Muscle layer of colon (tissue), 2 donors: ENCODE results near the gene CACTIN.
"Not testable (repeated sequence)": the region's sequence is repeated elsewhere in the genome, so short reads cannot be mapped to it uniquely, and the experiment has no call there.

Source experiments
- H3K27ac ChIP-seq: one replicate; pipeline ENCODE4 v1.7.0; 2013; ENCODE audit warnings: low read depth, mild to moderate bottlenecking, low read length, moderate library complexity
- H3K27me3 ChIP-seq, 2 donors: one replicate each; pipeline ENCODE4 v1.7.0; 2013; ENCODE audit warnings: low read length in 2 of 2, mild to moderate bottlenecking in 2 of 2; ENCODE audit not compliant: insufficient read depth in 2 of 2, control insufficient read depth in 1 of 2
- H3K36me3 ChIP-seq: one replicate; pipeline ENCODE4 v1.7.0; 2013; ENCODE audit warnings: mild to moderate bottlenecking, low read length; ENCODE audit not compliant: insufficient read depth
- H3K4me1 ChIP-seq: one replicate; pipeline ENCODE4 v1.7.0; 2013; ENCODE audit warnings: mild to moderate bottlenecking, low read length; ENCODE audit not compliant: insufficient read depth
- H3K4me3 ChIP-seq, 2 donors: one replicate each; pipeline ENCODE4 v1.7.0; 2013; ENCODE audit warnings: low read length in 2 of 2, low read depth in 1 of 2, mild to moderate bottlenecking in 1 of 2, moderate library complexity in 1 of 2
- H3K9ac ChIP-seq: one replicate; pipeline ENCODE4 v1.7.0; 2013; ENCODE audit warnings: low read length
- H3K9me3 ChIP-seq: one replicate; pipeline ENCODE4 v1.7.0; 2013; ENCODE audit warnings: mild to moderate bottlenecking, low read length
- donor health status: abdominal sarcoma.
- donor health status: Adenocarcinoma of cecum.

The CACTIN gene

GRCh38 chr19:3653081-3653795 lies 26.6 kb upstream of the CACTIN start:
- Histone ChIP-seq H3K36me3 (peaks cover 60% of the 10 kb centered on the region), H3K9ac (no peak overlapping the region), H3K27me3 (no peaks in the 10 kb centered on the region), H3K27ac (no peak overlapping the region), H3K4me3 (no peak overlapping the region), H3K4me1 (no peaks in the 10 kb centered on the region), H3K9me3 (no peaks in the 10 kb centered on the region)

GRCh38 chr19:3652422-3652821 lies 25.8 kb upstream of the CACTIN start:
- Histone ChIP-seq H3K4me3 (no peak overlapping the region), H3K27ac (no peak overlapping the region), H3K9ac (no peak overlapping the region), H3K4me1 (no peaks in the 10 kb centered on the region), H3K9me3 (no peaks in the 10 kb centered on the region), H3K27me3 (no peaks in the 10 kb centered on the region), H3K36me3 (peaks cover 54% of the 10 kb centered on the region)

GRCh38 chr19:3651684-3652083 lies 25.1 kb upstream of the CACTIN start:
- Histone ChIP-seq H3K27me3 (no peaks in the 10 kb centered on the region), H3K9ac (no peak overlapping the region), H3K36me3 (peaks cover 50% of the 10 kb centered on the region), H3K9me3 (no peaks in the 10 kb centered on the region), H3K4me1 (no peaks in the 10 kb centered on the region), H3K27ac (no peak overlapping the region), H3K4me3 (no peak overlapping the region)

GRCh38 chr19:3649888-3650287 lies 23.3 kb upstream of the CACTIN start:
- H3K27ac ChIP-seq, result no peak overlapping the region
- H3K36me3 ChIP-seq, result peaks cover 61% of the 10 kb centered on the region
- no peaks in the 10 kb centered on the region for H3K27me3 ChIP-seq

GRCh38 chr19:3648037-3648905 lies 21.7 kb upstream of the CACTIN start:
- Histone ChIP-seq H3K9ac (no peak overlapping the region), H3K4me3 (no peak overlapping the region), H3K9me3 (no peaks in the 10 kb centered on the region), H3K27me3 (no peaks in the 10 kb centered on the region), H3K4me1 (peaks cover 6% of the 10 kb centered on the region), H3K36me3 (peaks cover 61% of the 10 kb centered on the region), H3K27ac (no peak overlapping the region)

More at GRCh38 chr19:3649888-3650287, 23.3 kb upstream of the CACTIN start:
- Histone ChIP-seq H3K4me3 (no peak overlapping the region), H3K9me3 (no peaks in the 10 kb centered on the region), H3K4me1 (peaks cover under 1% of the 10 kb centered on the region), H3K9ac (no peak overlapping the region)

GRCh38 chr19:3647102-3647501 lies 20.5 kb upstream of the CACTIN start:
- not testable (repeated sequence) for H3K4me1 ChIP-seq, H3K9ac ChIP-seq, H3K4me3 ChIP-seq, H3K9me3 ChIP-seq, H3K27ac ChIP-seq, H3K27me3 ChIP-seq
- peaks cover 60% of the 10 kb centered on the region for H3K36me3 ChIP-seq

GRCh38 chr19:3646336-3647092 lies 19.9 kb upstream of the CACTIN start:
- H3K27me3 ChIP-seq, result no peaks in the 10 kb centered on the region
- H3K9ac ChIP-seq, result no peak overlapping the region
- H3K36me3 ChIP-seq, result peaks cover 60% of the 10 kb centered on the region
- H3K4me3 ChIP-seq, result no peak overlapping the region
- H3K4me1 ChIP-seq, result peaks cover 6% of the 10 kb centered on the region
- no peak overlapping the region for H3K27ac ChIP-seq
- no peaks in the 10 kb centered on the region for H3K9me3 ChIP-seq

- H3K4me1 ChIP-seq, result peaks cover 6% of the 10 kb centered on the region
- H3K9ac ChIP-seq, result no peak overlapping the region
- peaks cover 57% of the 10 kb centered on the region for H3K36me3 ChIP-seq
- H3K4me3 ChIP-seq, result no peak overlapping the region
- no peak overlapping the region for H3K27ac ChIP-seq
- H3K9me3 ChIP-seq, result no peaks in the 10 kb centered on the region
- no peaks in the 10 kb centered on the region for H3K27me3 ChIP-seq
These were observed 19.1 kb upstream of the CACTIN start for GRCh38 chr19:3645726-3646125.

GRCh38 chr19:3645067-3645396 lies 18.4 kb upstream of the CACTIN start:
- no peaks in the 10 kb centered on the region for H3K27me3 ChIP-seq
- H3K4me1 ChIP-seq, result peaks cover 6% of the 10 kb centered on the region
- H3K36me3 ChIP-seq, result peaks cover 52% of the 10 kb centered on the region
- no peak overlapping the region for H3K4me3 ChIP-seq
- H3K27ac ChIP-seq, result no peak overlapping the region
- H3K9ac ChIP-seq, result no peak overlapping the region
- no peaks in the 10 kb centered on the region for H3K9me3 ChIP-seq

GRCh38 chr19:3644351-3645066 lies 17.9 kb upstream of the CACTIN start:
- Histone ChIP-seq H3K9me3 (no peaks in the 10 kb centered on the region), H3K27me3 (no peaks in the 10 kb centered on the region), H3K4me1 (peaks cover 6% of the 10 kb centered on the region), H3K27ac (no peak overlapping the region), H3K9ac (no peak overlapping the region), H3K36me3 (peaks cover 55% of the 10 kb centered on the region), H3K4me3 (no peak overlapping the region)
